Body of pancreas (tissue), 4 donors: Measurements from ENCODE around the gene BZW2. TPM values are rescaled to one million over a fixed set of nuclear protein-coding genes. Genes with fewer than 3 reads are reported as not detected.

ENCODE experiments used
- ATAC-seq: fragments of 150-250 bp; one replicate; pipeline ENCODE4 v1.9.1; 2016
- DNase-seq, 4 donors: peaks; one replicate each; pipeline ENCODE4 v3.0.0-alpha.2; 2019
- H3K27ac ChIP-seq, 4 donors: fragments of 200-600 bp; sonication (generic); 1 replicate in 3 of 4; 2 replicates in 1 of 4; pipeline versions ENCODE4 v1.5.1 to v1.6.1; 2016 to 2019; ENCODE audit warnings: mild to moderate bottlenecking in 1 of 4, mixed read lengths in 1 of 4, moderate library complexity in 1 of 4
- H3K27me3 ChIP-seq, 2 donors: fragments of 200-600 bp; sonication (generic); one replicate each; pipeline ENCODE4 v1.6.0; 2016; ENCODE audit warnings: mild to moderate bottlenecking in 1 of 2
- H3K36me3 ChIP-seq, 2 donors: fragments of 200-600 bp; sonication (generic); replicated peaks in 1 of 2; 2 replicates each; pipeline ENCODE4 v1.5.1; 2016; ENCODE audit warnings: low read depth in 2 of 2; ENCODE audit not compliant: insufficient read depth in 1 of 2
- H3K4me1 ChIP-seq: fragments of 200-600 bp; sonication (generic); one replicate; pipeline ENCODE4 v1.6.0; 2016
- H3K4me3 ChIP-seq, 2 donors: fragments of 200-600 bp; sonication (generic); 1 replicate in 1 of 2; 2 replicates in 1 of 2; pipeline ENCODE4 v1.5.1; 2016 to 2019
- H3K9me3 ChIP-seq, 3 donors: fragments of 200-600 bp; sonication (generic); 1 replicate in 2 of 3; 2 replicates in 1 of 3; pipeline ENCODE4 v1.5.1; 2016
- CTCF ChIP-seq, 7 experiments: fragments of 450-650 bp in 4 of 7; fragments of 200-600 bp in 3 of 7; sonication (generic) in 3 of 7; IDR thresholded peaks; one replicate each; pipeline ENCODE4 v1.5.1; 2016 to 2019; ENCODE audit warnings: antibody characterized with exemption in 7 of 7
- POLR2A ChIP-seq, 3 donors: fragments of 450-650 bp; IDR thresholded peaks; one replicate each; pipeline ENCODE4 v1.6.1; 2016; ENCODE audit warnings: antibody characterized with exemption in 3 of 3, mild to moderate bottlenecking in 2 of 3
- WGBS, 2 donors: methylation state at CpG; one replicate each; pipeline ENCODE4 v1.1.5; 2017; 5-methylcytosine and 5-hydroxymethylcytosine counted together
- intact Hi-C: fragments of 100-400 bp; cut with DNase I; formaldehyde crosslinking; loops from one replicate; pipeline ENCODE4 v1.15.1; 2023
- total RNA-seq, 2 donors: library from RNA; depleted of rRNA; stranded (reverse); fragments of >200 nt; gene quantifications; one replicate each; pipeline ENCODE4 v1.1.0, GENCODE V29; 2016

BZW2 gene
- total RNA-seq, 2 donors from 2014 or later, result 27.0 to 41.5 TPM

DNA sequence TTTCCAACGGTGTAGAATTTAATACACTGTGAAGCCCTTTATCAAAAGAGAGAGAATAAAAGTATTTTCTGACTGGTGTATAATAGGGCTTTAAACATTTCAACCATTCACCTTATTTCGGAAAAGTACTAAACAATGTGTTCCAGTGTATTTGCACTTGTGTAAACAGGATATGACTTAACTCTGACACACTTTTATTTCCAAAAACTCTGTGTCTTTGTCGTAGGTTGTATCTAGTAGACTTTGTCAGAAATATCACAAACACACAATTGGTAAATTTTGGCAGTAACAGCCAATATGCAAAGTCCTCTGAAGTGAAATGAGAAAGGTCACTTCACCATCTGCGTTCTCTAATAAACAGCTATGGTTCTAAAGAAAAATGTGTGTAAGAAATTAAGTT lies 97.3 kb downstream of the BZW2 start:
- Histone ChIP-seq H3K27ac (no peak overlapping the region), H3K4me1 (peaks cover 19% of the 10 kb centered on the region), H3K4me3 (no peak overlapping the region), H3K9me3 (no peaks in the 10 kb centered on the region), H3K36me3 (no peaks in the 10 kb centered on the region), H3K27me3 (no peaks in the 10 kb centered on the region)
- DNase-seq (no peak), ATAC-seq (no peak)
- intact Hi-C loops, result no loop called here
- WGBS, 2 donors, result 18 to 28% methylated on average over 4 of the region's 4 CpGs
- no peak for TF ChIP-seq POLR2A (IDR thresholded peaks at IDR 0.05)
- TF ChIP-seq CTCF (IDR thresholded peaks at IDR 0.05), result no peak

GRCh38 chr7:16744518-16745250 lies 98.7 kb downstream of the BZW2 start:
- intact Hi-C loops, result no loop called here

DNA sequence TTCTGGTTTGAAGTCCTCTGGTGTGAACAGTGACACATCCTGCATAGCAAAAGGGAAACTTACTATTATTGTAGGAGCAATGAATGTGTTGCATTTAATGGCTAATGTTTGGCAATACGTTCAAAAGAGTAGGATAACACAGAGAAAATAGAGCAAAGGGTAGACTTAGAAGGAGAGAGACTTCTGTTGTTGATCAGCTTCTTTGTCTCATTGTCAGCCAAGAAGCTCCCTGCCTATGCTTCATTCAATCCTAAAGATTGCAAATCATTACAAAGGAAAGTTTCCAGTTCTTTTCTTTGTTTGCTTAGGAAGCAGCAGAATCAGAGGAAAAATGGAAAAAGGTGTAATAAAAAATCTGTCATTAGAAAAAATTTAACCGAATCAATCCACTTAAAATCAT lies 99.7 kb downstream of the BZW2 start:
- TF ChIP-seq POLR2A (IDR thresholded peaks at IDR 0.05) (no peak), CTCF (IDR thresholded peaks at IDR 0.05) (no peak)
- peaks cover 13% of the 10 kb centered on the region for H3K4me1 ChIP-seq
- no peaks in the 10 kb centered on the region for H3K36me3 ChIP-seq
- ATAC-seq (no peak), DNase-seq (no peak)
- H3K9me3 ChIP-seq, result no peaks in the 10 kb centered on the region
- no peak overlapping the region for H3K27ac ChIP-seq
- H3K4me3 ChIP-seq, result no peak overlapping the region
- intact Hi-C loops, result no loop called here
- no peaks in the 10 kb centered on the region for H3K27me3 ChIP-seq
- whole genome bisulfite sequencing, 2 donors, result 81 to 86% methylated on average over 2 of the region's 2 CpGs

More at GRCh38 chr7:16744518-16745250, 98.7 kb downstream of the BZW2 start:
- Histone ChIP-seq H3K9me3 (no peaks in the 10 kb centered on the region), H3K36me3 (no peaks in the 10 kb centered on the region), H3K4me3 (no peak overlapping the region), H3K4me1 (peaks cover 19% of the 10 kb centered on the region), H3K27ac (no peak overlapping the region), H3K27me3 (no peaks in the 10 kb centered on the region)
- DNase-seq, result no peak
- no peak for ATAC-seq
- 69 to 89% methylated on average over 6 of the region's 6 CpGs for WGBS, 2 donors
- TF ChIP-seq CTCF (IDR thresholded peaks at IDR 0.05), result no peak
- TF ChIP-seq POLR2A (IDR thresholded peaks at IDR 0.05), result no peak

DNA sequence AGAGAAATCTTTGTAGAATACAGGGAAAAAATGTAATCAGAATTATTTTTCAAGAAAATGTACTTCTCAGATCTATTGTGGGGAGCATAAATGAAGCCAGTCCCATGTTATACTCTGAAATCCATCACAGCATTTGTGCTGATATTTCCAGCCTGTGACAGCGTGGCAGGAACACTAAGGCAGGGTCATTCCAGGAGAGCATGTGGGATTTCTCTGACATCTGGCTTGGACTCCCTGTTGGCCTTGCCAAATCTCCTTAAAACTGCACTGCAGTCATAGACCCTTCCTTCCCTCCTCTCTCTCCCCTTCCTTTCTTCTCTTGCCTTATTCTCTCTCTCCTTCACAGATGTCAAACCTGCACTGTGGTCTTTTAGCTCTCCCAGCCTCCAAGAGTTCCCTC lies 101.1 kb downstream of the BZW2 start:
- no peak for ATAC-seq
- H3K27me3 ChIP-seq, result no peaks in the 10 kb centered on the region
- peaks cover 9% of the 10 kb centered on the region for H3K4me1 ChIP-seq
- no peaks in the 10 kb centered on the region for H3K9me3 ChIP-seq
- no peaks in the 10 kb centered on the region for H3K36me3 ChIP-seq
- TF ChIP-seq POLR2A (IDR thresholded peaks at IDR 0.05) (no peak), CTCF (IDR thresholded peaks at IDR 0.05) (no peak)
- DNase-seq, result no peak
- H3K4me3 ChIP-seq, result no peak overlapping the region
- no peak overlapping the region for H3K27ac ChIP-seq
- intact Hi-C loops, result no loop called here
- 19 to 82% methylated on average over 1 of the region's 1 CpG for WGBS, 2 donors
